Aorta (tissue), 5 donors: ENCODE results near the gene HSD17B7. TPM values are rescaled to one million over a fixed set of nuclear protein-coding genes. Genes with fewer than 3 reads are reported as not detected.

Experiments used
- ATAC-seq: fragments of 200-7000 bp; cut with Tn5 transposase; one replicate; pipeline ENCODE4 v1.9.1; 2022; ENCODE audit warnings: moderate library complexity; ENCODE audit not compliant: low FRiP score
- DNase-seq, 2 donors: peaks; one replicate each; pipeline ENCODE4 v3.0.0-alpha.2; 2020
- H3K27ac ChIP-seq, 2 donors: one replicate each; pipeline ENCODE4 v1.5.1; 2013; ENCODE audit warnings: low read length in 2 of 2, mild to moderate bottlenecking in 2 of 2, moderate library complexity in 2 of 2, control low read depth in 1 of 2, inconsistent platforms in 1 of 2, low read depth in 1 of 2
- H3K27me3 ChIP-seq, 2 donors: one replicate each; pipeline ENCODE4 v1.6.1; 2013; ENCODE audit warnings: control low read depth in 1 of 2, low read length in 1 of 2, mild to moderate bottlenecking in 1 of 2, moderate library complexity in 1 of 2; ENCODE audit not compliant: insufficient read depth in 2 of 2, control insufficient read depth in 1 of 2
- H3K36me3 ChIP-seq, 2 donors: one replicate each; pipeline ENCODE4 v1.6.1; 2013; ENCODE audit warnings: control low read depth in 1 of 2, low read length in 1 of 2, mild to moderate bottlenecking in 1 of 2; ENCODE audit not compliant: insufficient read depth in 2 of 2, control insufficient read depth in 1 of 2
- H3K4me1 ChIP-seq, 2 donors: one replicate each; pipeline ENCODE4 v1.6.1; 2013; ENCODE audit warnings: low read length in 2 of 2, control low read depth in 1 of 2, mild to moderate bottlenecking in 1 of 2, moderate library complexity in 1 of 2; ENCODE audit not compliant: insufficient read depth in 2 of 2, control insufficient read depth in 1 of 2
- H3K4me3 ChIP-seq, 2 donors: one replicate each; pipeline ENCODE4 v1.5.1; 2013; ENCODE audit warnings: low read length in 2 of 2, control low read depth in 1 of 2, mild to moderate bottlenecking in 1 of 2
- H3K9me3 ChIP-seq: one replicate; pipeline ENCODE4 v1.6.1; 2013; ENCODE audit warnings: mild to moderate bottlenecking, low read length; ENCODE audit not compliant: control insufficient read depth
- WGBS, 2 donors: extraction: QIAGEN DNeasy Blood & Tissue Kit; methylation state at CpG; one replicate each; pipeline ENCODE4 v1.1.7; 2013; 5-methylcytosine and 5-hydroxymethylcytosine counted together
- intact Hi-C, 2 donors: fragments of 100-400 bp; cut with DNase I; formaldehyde crosslinking; loops; one replicate each; pipeline versions ENCODE4 v1.14.2 to v1.15.0; 2022
- polyA plus RNA-seq, 2 donors: library from polyadenylated mRNA; stranded (reverse); fragments of 200-250 nt; gene quantifications; one replicate each; pipeline ENCODE4 v1.2.3, GENCODE V29; 2013
- total RNA-seq, 2 donors: library from RNA; stranded (reverse); fragmentation: NEBNext Ultra II Directional; extraction: Animal tissue kit (Norgen Biotek cat#: 25700); gene quantifications; one replicate each; pipeline ENCODE4 v1.2.1, GENCODE V29; 2021
- donor health status: healthy with polysubstance abuse.
- donor health status: Bipolar disorder and iron deficiency.
- donor health status: DM: no; HTN: no; CAD: no.
- donor health status: DM: no; HTN: no; CAD: no.
- donor health status: DM: yes; HTN: yes; CAD: no.

HSD17B7 gene
- total and polyA plus RNA-seq, 4 donors, result 3.6 to 15.4 (median 13.9) TPM

DNA sequence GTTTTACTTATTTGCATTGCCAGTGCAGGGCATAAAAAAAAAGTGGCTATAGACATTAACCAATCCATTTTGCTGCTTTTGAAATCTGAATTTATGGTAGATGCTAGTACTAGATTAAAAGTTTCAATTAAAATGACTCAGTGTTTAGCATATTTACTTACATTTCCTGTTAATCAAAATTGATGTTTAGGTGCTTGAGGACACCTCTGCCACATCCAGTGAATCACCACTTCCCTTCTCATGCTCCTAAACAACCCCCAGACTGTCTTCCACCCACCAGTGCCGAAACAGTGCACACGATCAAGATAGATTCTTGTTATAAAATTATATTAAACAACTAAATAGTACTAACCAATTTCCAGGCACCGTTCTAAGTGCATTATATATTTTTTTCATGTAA is 32.7 kb downstream of the HSD17B7 start:
- WGBS, 2 donors, result 91 to 93% methylated on average over 3 of the region's 3 CpGs

DNA sequence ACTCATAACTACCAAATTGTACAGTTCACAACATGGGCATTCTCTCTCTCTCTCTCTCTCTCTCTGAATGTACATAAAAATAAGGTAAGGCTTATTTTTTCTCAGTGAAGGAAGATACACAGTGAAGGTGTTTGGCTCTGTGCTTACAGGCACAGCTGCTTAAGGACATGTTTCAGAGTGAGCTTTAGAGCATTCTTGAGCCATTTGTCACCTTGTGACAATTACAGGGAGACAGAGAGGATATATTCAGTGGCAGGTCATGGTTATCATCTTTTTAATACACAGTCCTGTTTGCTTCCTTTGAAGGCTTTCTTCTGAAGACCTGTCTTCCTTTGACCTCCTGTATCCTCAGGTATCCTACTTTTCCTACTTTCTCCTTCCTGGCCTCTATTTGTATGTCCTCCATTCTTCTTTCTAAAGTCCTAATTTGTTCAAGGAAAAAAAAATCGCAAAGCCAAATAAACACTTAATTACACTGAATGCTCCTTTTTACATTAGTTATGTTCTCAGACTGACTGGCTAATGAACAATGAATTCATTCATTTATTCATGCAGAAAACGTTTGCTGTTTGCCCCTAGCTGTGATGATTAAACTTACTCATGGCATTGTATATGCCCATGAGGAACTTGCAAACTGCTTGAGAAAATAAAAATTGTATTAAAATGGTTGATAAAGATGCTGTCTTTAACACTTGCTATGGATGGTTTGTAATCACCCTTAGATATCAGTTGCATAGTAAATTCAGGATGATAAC is 33.4 kb downstream of the HSD17B7 start:
- H3K27ac ChIP-seq, result no peak overlapping the region
- no peaks in the 10 kb centered on the region for H3K9me3 ChIP-seq
- no peaks in the 10 kb centered on the region for H3K4me1 ChIP-seq
- 66 to 69% methylated on average over 2 of the region's 2 CpGs for WGBS, 2 donors
- no peaks in the 10 kb centered on the region for H3K27me3 ChIP-seq
- H3K4me3 ChIP-seq, result no peak overlapping the region
- ATAC-seq (no peak), DNase-seq (no peak)
- intact Hi-C loops, result no loop called here
- H3K36me3 ChIP-seq, result no peaks in the 10 kb centered on the region

More for the DNA sequence above, 32.7 kb downstream of the HSD17B7 start:
- Histone ChIP-seq H3K27me3 (no peaks in the 10 kb centered on the region), H3K27ac (no peak overlapping the region), H3K36me3 (no peaks in the 10 kb centered on the region), H3K9me3 (no peaks in the 10 kb centered on the region), H3K4me1 (no peaks in the 10 kb centered on the region), H3K4me3 (no peak overlapping the region)
- no peak for DNase-seq
- no peak for ATAC-seq
- intact Hi-C loops, result no loop called here

- WGBS, 2 donors, result 94 to 99% methylated on average over 1 of the region's 1 CpG
- no peak for ATAC-seq
- Histone ChIP-seq H3K4me1 (no peaks in the 10 kb centered on the region), H3K4me3 (no peak overlapping the region), H3K27ac (no peak overlapping the region), H3K27me3 (no peaks in the 10 kb centered on the region), H3K9me3 (no peaks in the 10 kb centered on the region), H3K36me3 (no peaks in the 10 kb centered on the region)
- intact Hi-C loops, result no loop called here
- DNase-seq, result no peak
These were observed 38.8 kb downstream of the HSD17B7 start for GRCh38 chr1:162829268-162829667.

DNA sequence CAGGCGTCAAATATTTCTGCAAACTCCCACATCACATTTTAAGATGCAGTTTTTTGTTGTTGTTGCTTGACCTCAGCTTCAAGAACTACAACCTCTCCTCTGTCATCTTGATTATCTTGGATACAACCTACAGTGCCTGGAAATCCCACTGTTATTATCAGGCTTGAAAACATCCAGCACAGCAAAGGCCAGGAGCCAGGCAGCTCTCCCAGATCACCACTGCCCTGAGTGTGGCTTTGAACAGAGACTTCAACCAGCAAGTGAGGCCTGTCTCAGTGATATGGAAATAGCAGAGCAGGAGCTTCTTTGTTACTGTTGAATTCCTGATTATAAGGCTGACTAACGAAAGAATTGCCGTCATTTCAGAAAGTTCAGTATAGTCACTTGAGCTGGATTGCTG is 42.0 kb downstream of the HSD17B7 start:
- no peaks in the 10 kb centered on the region for H3K27me3 ChIP-seq
- no peaks in the 10 kb centered on the region for H3K9me3 ChIP-seq
- intact Hi-C loops, result no loop called here
- no peak overlapping the region for H3K27ac ChIP-seq
- H3K4me1 ChIP-seq, result no peaks in the 10 kb centered on the region
- no peak for ATAC-seq
- no peak overlapping the region for H3K4me3 ChIP-seq
- no peak for DNase-seq
- no peaks in the 10 kb centered on the region for H3K36me3 ChIP-seq
- WGBS, 2 donors, result 51 to 93% methylated on average over 3 of the region's 3 CpGs

- Histone ChIP-seq H3K36me3 (no peaks in the 10 kb centered on the region), H3K27me3 (no peaks in the 10 kb centered on the region), H3K4me3 (no peak overlapping the region), H3K9me3 (peaks cover 4% of the 10 kb centered on the region), H3K4me1 (no peaks in the 10 kb centered on the region), H3K27ac (no peak overlapping the region)
- DNase-seq (no peak), ATAC-seq (no peak)
- 61 to 64% methylated on average over 3 of the region's 3 CpGs for WGBS, 2 donors
- intact Hi-C loops, result no loop called here
These were observed 44.8 kb downstream of the HSD17B7 start for GRCh38 chr1:162835157-162835899.

DNA sequence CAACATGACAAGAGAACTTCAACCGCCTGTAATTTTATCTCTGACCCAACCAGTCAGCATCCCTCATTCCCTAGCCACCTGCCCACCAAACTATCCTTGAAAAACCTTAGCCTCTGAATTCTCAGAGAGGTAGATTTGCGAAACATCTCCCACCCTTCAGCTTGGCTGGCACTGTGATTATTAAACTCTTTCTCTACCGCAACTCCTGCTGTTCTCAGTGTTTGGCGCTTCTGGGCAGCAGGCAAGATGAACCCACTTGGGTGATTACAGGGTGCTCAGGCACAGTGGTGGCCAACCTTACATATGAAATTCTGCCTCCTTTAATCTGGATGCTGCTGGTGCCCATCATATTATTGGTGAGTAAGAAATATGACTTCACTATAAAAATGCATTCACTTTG is 48.4 kb downstream of the HSD17B7 start:
- H3K27me3 ChIP-seq, result no peaks in the 10 kb centered on the region
- no peak for ATAC-seq
- 73 to 99% methylated on average over 4 of the region's 4 CpGs for WGBS, 2 donors

GRCh38 chr1:162840250-162840839 is 49.8 kb downstream of the HSD17B7 start:
- intact Hi-C loops, result loop anchor here in 1 of 2 donors (10.0 kb wide), 1 partner anchor 684 kb away; no protein-coding TSS in a partner anchor
- no peaks in the 10 kb centered on the region for H3K27me3 ChIP-seq
- H3K4me1 ChIP-seq, result no peaks in the 10 kb centered on the region
- H3K36me3 ChIP-seq, result no peaks in the 10 kb centered on the region
- ATAC-seq (no peak), DNase-seq (no peak)
- no peak overlapping the region for H3K27ac ChIP-seq
- peaks cover 4% of the 10 kb centered on the region for H3K9me3 ChIP-seq
- H3K4me3 ChIP-seq, result no peak overlapping the region

More for the DNA sequence above, 48.4 kb downstream of the HSD17B7 start:
- Histone ChIP-seq H3K36me3 (no peaks in the 10 kb centered on the region), H3K4me1 (no peaks in the 10 kb centered on the region), H3K4me3 (no peak overlapping the region), H3K27ac (no peak overlapping the region), H3K9me3 (peaks cover 4% of the 10 kb centered on the region)
- intact Hi-C loops, result no loop called here
- no peak for DNase-seq

- Histone ChIP-seq H3K9me3 (peaks cover 1% of the 10 kb centered on the region), H3K27ac (no peak overlapping the region), H3K36me3 (no peaks in the 10 kb centered on the region), H3K4me1 (no peaks in the 10 kb centered on the region), H3K4me3 (no peak overlapping the region), H3K27me3 (no peaks in the 10 kb centered on the region)
- ATAC-seq (no peak), DNase-seq (no peak)
- 67 to 80% methylated on average over 1 of the region's 1 CpG for WGBS, 2 donors
- intact Hi-C loops, result loop anchor here in 1 of 2 donors (10.0 kb wide), 1 partner anchor 681 kb away; no protein-coding TSS in a partner anchor
These were observed 53.7 kb downstream of the HSD17B7 start for GRCh38 chr1:162844153-162844552.
